ENCODE measurements around the gene TTC8. TPM values are rescaled to one million over a fixed set of nuclear protein-coding genes. Genes with fewer than 3 reads are reported as not detected.

Gene TTC8
- total RNA-seq, 2 donors from 2014 or later, result 11.2 to 16.3 TPM

GRCh38 chr14:88844980-88845491, 20.6 kb downstream of the TTC8 start:
- ATAC-seq, result no peak
- WGBS, 2 donors, result 74 to 88% methylated on average over 2 of the region's 2 CpGs

DNA sequence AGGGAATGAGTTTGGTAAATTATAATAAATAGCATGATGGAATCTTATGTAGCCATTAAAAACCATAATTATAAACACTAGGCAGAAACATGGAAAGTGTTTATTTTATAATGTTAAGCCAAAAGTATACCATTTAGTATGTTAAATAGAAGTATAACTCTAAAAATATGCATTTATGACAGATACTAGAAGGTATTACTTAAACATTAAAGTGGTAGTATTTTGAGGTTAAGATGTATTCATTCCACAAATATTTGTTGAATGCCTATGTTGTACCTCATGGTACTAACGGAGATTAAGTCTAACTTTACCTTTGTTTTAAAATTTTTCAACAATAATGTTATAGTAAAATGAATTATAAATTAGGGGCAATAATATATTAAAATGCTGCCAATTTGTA, 24.1 kb downstream of the TTC8 start:
- H3K27ac ChIP-seq, result no peak overlapping the region
- WGBS, 2 donors, result 95 to 98% methylated on average over 1 of the region's 1 CpG

More at GRCh38 chr14:88844980-88845491, 20.6 kb downstream of the TTC8 start:
- no peak overlapping the region for H3K27ac ChIP-seq
- intact Hi-C loops (cut with DNase I), result no loop called here
- no peak overlapping the region for H3K4me3 ChIP-seq
- H3K27me3 ChIP-seq, result no peaks in the 10 kb centered on the region
- H3K4me1 ChIP-seq, result no peaks in the 10 kb centered on the region
- no peaks in the 10 kb centered on the region for H3K36me3 ChIP-seq (replicated peaks in 1 of 2; ENCODE audit: insufficient read depth in 1 of 2, low read depth in 2 of 2)
- no peak for DNase-seq
- TF ChIP-seq POLR2A (IDR thresholded peaks at IDR 0.05), result no peak
- TF ChIP-seq, protein P1, sequence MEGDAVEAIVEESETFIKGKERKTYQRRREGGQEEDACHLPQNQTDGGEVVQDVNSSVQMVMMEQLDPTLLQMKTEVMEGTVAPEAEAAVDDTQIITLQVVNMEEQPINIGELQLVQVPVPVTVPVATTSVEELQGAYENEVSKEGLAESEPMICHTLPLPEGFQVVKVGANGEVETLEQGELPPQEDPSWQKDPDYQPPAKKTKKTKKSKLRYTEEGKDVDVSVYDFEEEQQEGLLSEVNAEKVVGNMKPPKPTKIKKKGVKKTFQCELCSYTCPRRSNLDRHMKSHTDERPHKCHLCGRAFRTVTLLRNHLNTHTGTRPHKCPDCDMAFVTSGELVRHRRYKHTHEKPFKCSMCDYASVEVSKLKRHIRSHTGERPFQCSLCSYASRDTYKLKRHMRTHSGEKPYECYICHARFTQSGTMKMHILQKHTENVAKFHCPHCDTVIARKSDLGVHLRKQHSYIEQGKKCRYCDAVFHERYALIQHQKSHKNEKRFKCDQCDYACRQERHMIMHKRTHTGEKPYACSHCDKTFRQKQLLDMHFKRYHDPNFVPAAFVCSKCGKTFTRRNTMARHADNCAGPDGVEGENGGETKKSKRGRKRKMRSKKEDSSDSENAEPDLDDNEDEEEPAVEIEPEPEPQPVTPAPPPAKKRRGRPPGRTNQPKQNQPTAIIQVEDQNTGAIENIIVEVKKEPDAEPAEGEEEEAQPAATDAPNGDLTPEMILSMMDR (IDR thresholded peaks at IDR 0.05), result no peak
- no peaks in the 10 kb centered on the region for H3K9me3 ChIP-seq

GRCh38 chr14:88849716-88850115, 25.3 kb downstream of the TTC8 start:
- TF ChIP-seq POLR2A (IDR thresholded peaks at IDR 0.05), result no peak
- TF ChIP-seq, protein P1 (IDR thresholded peaks at IDR 0.05), result no peak
- intact Hi-C loops (cut with DNase I), result no loop called here
- 89 to 91% methylated on average over 2 of the region's 2 CpGs for WGBS, 2 donors

More for the DNA sequence above, 24.1 kb downstream of the TTC8 start:
- Histone ChIP-seq H3K4me1 (no peaks in the 10 kb centered on the region), H3K9me3 (no peaks in the 10 kb centered on the region), H3K4me3 (no peak overlapping the region), H3K36me3 (replicated peaks in 1 of 2; ENCODE audit: insufficient read depth in 1 of 2, low read depth in 2 of 2) (no peaks in the 10 kb centered on the region), H3K27me3 (no peaks in the 10 kb centered on the region)
- intact Hi-C loops (cut with DNase I), result no loop called here
- no peak for DNase-seq
- TF ChIP-seq, protein P1 (IDR thresholded peaks at IDR 0.05), result no peak
- TF ChIP-seq POLR2A (IDR thresholded peaks at IDR 0.05), result no peak
- ATAC-seq, result no peak

DNA sequence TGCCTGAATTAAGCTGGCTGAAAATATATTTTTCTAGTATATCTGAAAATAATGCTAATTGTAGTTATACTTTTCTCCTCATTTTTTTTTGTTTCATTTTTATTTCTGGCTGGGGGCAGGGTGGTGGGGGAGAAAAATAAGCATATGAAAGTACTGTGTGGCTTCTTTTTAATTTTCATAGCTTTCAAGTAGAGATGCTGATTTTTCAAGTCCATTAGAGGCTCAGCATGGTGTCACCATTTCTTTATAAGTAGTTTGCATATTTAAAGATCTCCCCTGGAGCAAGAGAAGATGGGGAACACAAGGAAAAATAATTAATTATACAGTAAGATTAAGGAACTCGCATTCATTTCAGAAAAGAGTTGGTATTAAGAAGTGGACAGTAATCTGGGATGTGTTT, 27.1 kb downstream of the TTC8 start:
- DNase-seq (no peak), ATAC-seq (no peak)
- WGBS, 2 donors, result 85 to 88% methylated on average over 1 of the region's 1 CpG
- intact Hi-C loops (cut with DNase I), result no loop called here
- Histone ChIP-seq H3K36me3 (replicated peaks in 1 of 2; ENCODE audit: insufficient read depth in 1 of 2, low read depth in 2 of 2) (no peaks in the 10 kb centered on the region), H3K27ac (no peak overlapping the region), H3K4me3 (no peak overlapping the region), H3K9me3 (no peaks in the 10 kb centered on the region), H3K4me1 (no peaks in the 10 kb centered on the region), H3K27me3 (no peaks in the 10 kb centered on the region)
- TF ChIP-seq, protein P1 (IDR thresholded peaks at IDR 0.05), result no peak
- no peak for TF ChIP-seq POLR2A (IDR thresholded peaks at IDR 0.05)

More at GRCh38 chr14:88849716-88850115, 25.3 kb downstream of the TTC8 start:
- H3K4me3 ChIP-seq, result no peak overlapping the region
- DNase-seq, result no peak
- H3K36me3 ChIP-seq (replicated peaks in 1 of 2; ENCODE audit: insufficient read depth in 1 of 2, low read depth in 2 of 2), result no peaks in the 10 kb centered on the region
- no peaks in the 10 kb centered on the region for H3K27me3 ChIP-seq
- no peak overlapping the region for H3K27ac ChIP-seq
- no peaks in the 10 kb centered on the region for H3K9me3 ChIP-seq
- no peak for ATAC-seq
- no peaks in the 10 kb centered on the region for H3K4me1 ChIP-seq

DNA sequence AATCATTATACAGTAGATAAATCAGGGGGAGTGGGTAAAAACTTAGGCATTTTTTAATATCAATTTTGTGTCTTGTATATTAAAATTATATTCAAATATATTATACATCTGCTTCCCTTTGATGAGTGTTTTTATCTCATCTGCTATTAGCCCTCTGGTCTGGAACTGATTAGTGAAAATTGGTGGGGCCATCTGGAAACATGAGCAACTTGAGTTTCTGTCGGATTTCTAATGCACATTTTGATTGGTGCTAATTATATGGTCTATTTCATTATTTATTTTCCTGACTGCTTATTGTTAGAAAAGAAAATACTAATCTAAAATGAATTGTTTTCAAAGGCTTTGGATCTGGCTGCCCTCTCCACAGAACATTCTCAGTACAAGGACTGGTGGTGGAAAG, 28.2 kb downstream of the TTC8 start:
- Histone ChIP-seq H3K4me3 (no peak overlapping the region), H3K9me3 (no peaks in the 10 kb centered on the region), H3K27me3 (no peaks in the 10 kb centered on the region), H3K36me3 (replicated peaks in 1 of 2; ENCODE audit: insufficient read depth in 1 of 2, low read depth in 2 of 2) (no peaks in the 10 kb centered on the region), H3K4me1 (no peaks in the 10 kb centered on the region), H3K27ac (no peak overlapping the region)
- no peak for ATAC-seq
- no peak for DNase-seq
- intact Hi-C loops (cut with DNase I), result no loop called here
- TF ChIP-seq POLR2A (IDR thresholded peaks at IDR 0.05), result no peak
- 73 to 84% methylated on average over 1 of the region's 1 CpG for WGBS, 2 donors
